GM19240 (cell line): ENCODE results near the gene PTK6.
"Not testable (repeated sequence)": the region's sequence is repeated elsewhere in the genome, so short reads cannot be mapped to it uniquely, and the experiment has no call there.

Experiments
- DNase-seq: peaks from one replicate; pipeline ENCODE4 v3.0.0; 2011; ENCODE audit warnings: low spot score; ENCODE audit not compliant: insufficient read length

The PTK6 gene

DNA sequence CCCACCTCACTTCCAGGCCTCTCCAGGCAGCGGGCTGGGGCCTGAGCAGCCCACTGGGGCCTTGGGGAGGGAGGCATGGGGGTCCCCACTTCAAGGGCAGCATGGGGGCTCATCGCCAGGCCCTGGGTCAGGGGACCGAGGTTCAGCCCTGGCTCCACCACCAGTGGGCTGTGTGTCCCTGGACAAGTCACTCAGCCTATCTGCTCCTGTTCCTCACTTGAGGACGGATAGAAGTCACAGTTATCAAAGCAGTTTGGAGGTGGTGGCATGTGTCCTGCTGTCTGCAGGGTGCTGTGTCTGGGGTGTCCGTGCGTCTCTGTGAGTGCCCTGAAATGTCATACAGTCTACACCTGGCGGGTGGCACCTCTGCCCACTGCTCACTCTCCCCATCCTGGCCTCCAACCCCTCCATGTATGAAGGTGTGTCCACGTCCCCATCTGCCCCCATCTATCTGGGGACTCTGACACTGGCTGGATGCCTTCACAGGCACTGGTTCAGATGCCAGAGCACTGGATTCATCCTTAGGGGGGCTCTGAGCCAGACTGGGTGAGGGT lies 41.9 kb downstream of the PTK6 start:
- no peak for DNase-seq

- no peak for DNase-seq
Measured at GRCh38 chr20:63494420-63495166, 42.6 kb downstream of the PTK6 start.

GRCh38 chr20:63494084-63494419 lies 43.1 kb downstream of the PTK6 start:
- DNase-seq = no peak

DNA sequence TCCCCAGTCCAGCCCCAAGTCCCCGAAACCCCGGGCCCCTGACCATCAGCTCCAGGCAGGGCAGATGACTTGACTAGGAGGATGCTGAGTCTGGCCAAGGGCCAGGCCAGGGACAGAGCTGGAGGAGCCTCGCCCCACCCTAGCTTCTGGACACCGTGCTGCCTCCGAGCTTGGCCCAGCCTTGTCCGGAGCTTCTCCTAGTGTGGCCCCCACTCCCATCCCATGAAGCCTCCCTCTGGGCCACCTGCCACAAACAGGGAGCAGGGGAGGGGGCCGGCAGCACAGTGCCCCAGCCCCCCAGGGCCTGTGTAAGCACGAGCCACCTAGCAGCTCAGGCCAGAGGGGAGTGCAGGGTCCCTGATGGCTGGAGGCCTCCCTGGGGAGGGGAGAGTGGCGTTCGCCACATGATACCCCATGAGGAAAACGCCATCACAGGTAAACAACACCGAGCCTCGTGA lies 43.6 kb downstream of the PTK6 start:
- no peak for DNase-seq

- no peak for DNase-seq
Measured at GRCh38 chr20:63492982-63493381, 44.2 kb downstream of the PTK6 start.

DNA sequence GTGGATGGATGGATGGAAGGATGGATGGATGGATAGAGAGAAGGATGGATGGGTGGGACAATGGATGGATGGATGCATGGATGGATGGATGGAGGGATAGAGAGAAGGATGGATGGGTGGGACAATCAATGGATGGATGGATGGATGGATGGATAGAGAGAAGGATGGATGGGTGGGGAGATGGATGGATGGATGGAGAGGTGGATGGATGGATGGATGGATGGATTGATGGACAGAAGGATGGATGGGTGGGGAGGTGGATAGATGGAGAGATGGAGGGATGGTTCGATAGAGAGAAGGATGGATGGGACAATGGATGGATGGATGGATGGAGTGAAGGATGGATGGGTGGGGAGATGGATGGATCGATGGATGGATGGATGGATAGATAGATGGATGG lies 44.7 kb downstream of the PTK6 start:
- no peak for DNase-seq

DNA sequence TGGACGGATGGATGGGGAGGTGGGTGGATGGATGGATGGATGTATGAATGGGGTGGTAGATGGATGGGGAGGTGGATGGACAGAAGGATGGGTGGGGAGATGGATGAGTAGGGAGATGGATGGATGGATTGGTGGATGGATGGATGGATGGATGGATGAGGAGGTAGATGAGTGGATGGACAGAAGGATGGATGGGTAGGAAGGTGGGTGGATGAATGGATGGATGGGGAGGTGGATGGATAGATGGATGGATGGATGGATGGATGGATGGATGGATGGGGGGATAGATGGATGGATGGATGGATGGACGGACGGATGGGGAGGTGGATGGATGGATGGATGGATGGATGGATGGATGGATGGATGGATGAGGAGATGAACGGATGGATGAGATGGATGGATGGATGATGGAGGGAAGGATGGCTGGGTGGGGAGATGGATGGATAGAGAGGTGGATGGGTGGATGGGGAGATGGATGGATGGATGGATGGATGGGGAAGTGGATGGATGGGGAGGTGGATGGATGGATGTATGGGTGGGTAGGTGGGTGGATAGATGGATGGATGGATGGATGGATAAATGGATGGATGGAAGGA lies 45.4 kb downstream of the PTK6 start:
- no peak for DNase-seq

- DNase-seq = no peak
Measured at GRCh38 chr20:63491078-63491477, 46.1 kb downstream of the PTK6 start.

GRCh38 chr20:63490416-63490815 lies 46.8 kb downstream of the PTK6 start:
- DNase-seq = no peak

DNA sequence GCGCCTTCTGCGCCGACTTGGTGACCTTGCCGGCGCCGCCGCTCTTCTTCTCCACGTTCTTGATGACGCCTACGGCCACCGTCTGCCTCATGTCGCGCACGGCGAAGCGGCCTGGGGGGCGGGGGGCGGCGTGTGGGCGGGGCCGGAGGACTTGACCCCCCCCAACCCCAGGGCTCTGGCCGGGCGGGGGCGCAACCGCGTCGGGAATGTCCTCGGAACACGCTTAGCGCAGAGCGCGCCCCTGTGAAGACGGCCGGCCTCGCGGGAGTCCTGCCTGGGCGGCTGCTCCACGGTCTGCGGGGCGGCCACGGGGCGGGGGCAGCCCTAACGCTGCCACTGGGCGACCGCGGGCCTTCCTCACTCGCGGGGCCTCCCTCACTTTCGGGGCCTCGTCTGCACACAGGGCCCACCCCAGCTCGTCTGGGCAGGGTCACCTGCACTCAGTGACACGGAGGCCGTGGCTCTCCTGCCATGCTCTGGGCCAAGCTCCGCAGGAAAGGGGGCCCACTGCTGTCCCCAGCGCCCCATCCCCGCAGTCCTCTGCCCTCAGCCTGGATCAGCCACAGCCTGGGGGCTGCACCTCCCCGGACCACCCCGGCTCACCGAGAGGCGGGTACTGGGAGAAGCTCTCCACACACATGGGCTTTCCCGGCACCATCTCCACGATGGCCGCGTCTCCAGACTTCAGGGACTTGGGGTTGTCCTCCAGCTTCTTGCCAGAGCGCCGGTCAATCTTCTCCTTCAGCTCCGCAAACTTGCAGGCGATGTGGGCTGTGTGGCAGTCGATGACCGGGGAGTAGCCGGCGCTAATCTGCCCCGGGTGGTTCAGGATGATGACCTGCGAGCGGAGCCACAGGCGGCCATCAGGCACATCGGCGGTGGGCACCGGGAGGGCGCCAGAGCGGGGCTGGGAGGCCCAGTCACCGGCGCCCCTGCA lies 48.6 kb downstream of the PTK6 start:
- DNase-seq = no peak

GRCh38 chr20:63487781-63488241 lies 49.4 kb downstream of the PTK6 start:
- no peak for DNase-seq

GRCh38 chr20:63487116-63487764 lies 49.9 kb downstream of the PTK6 start:
- no peak for DNase-seq

DNA sequence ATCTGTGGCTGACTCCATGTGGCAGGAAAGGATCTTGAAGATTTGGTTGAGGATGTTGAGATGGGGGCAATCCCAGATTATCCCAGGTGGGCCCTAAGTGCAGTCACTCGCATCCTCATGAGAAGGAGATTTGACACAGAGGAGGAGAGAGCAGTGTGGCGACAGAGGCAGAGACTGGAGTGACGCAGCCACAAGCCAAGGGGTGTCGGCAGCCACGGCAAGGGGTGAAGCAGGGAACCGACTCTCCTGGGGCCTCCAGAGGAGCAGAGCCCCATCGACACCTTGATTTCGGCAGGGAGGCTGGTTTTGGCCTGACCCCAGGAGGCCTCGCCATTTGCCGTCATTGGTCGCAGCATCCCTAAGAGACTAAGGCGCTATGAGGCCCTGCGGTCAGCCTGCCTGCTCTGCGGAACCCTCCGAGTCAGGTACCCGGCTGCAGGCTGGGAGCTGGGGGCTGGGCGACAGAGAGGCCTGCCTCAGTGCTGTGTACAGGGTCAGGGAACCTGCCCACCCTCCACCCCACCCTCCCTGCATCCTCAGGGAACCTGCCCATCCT lies 50.8 kb downstream of the PTK6 start:
- no peak for DNase-seq

DNA sequence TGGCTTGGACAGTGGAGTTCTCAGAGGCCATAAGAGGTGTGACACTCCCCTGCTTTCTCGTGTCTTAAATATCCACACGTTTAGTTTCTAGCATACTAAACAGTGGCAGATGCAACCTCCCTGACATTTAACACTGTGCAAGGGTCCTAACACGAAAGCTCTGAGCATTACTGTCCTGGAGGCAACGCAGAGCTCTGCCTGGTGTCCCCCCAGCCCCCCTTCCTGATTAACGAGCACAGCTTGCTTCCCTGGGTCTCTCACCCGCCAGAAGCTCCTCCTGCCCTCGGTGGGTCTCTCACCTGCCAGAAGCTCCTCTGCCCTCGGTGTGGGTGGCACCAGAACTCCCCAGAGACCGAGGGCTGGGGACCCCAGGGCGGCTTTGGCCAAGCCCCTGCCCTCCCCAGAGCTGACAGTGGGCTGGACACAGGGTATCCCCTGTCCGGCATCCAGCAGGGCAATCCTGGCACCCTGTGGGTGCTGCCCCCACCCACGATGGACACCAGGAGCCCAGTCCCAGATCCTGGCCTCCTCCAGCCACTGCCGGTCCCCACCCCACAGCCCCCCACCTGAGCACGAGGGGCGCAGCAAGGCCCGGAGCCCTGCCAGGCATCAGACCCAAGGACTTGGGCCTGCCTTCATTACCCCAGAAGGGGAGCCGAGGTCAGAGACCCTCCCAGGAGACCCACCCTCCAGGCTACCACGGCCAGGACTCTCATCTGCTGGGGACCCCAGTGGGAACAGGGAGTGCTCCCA lies 52.3 kb downstream of the PTK6 start:
- DNase-seq = no peak

DNA sequence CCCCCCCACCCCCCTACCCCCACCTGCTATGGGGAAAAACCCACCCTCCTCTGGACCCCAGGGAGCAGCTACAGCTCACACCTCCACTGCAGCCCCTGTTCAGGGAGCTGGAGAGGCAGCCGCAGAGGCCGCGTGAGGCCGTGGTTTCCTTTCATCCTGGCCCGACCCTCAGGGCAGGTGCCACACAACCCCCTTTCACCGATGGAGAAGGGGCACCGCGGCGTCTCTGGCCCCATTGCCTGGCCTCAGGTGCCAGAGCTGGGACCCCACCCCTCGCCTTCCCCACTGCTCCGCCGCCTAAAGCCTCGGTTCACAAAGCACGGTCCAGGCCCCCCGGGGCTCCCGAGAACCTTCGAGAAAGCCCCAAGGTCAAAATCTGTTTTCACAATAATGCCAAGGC lies 52.9 kb downstream of the PTK6 start:
- DNase-seq = no peak

DNA sequence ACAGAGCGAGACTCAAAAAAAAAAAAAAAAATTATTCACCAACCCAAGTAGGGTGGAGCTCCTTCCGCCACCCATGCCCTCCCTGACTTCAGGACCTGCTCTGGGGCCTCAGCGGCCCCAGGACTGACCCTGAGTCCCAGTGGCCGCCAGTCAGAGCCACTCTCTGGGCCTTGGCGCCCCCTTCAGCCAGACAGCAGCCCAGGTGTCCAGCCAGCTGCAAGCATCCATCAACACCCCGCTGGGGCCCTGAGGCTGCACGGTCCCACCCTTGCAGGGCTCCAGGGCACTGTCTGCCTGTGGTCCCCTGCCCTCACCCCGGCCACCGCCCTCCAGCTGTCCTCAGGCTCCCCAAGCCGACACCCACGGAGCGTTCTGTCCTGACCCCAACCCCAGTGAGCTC lies 53.3 kb downstream of the PTK6 start:
- DNase-seq = no peak

DNA sequence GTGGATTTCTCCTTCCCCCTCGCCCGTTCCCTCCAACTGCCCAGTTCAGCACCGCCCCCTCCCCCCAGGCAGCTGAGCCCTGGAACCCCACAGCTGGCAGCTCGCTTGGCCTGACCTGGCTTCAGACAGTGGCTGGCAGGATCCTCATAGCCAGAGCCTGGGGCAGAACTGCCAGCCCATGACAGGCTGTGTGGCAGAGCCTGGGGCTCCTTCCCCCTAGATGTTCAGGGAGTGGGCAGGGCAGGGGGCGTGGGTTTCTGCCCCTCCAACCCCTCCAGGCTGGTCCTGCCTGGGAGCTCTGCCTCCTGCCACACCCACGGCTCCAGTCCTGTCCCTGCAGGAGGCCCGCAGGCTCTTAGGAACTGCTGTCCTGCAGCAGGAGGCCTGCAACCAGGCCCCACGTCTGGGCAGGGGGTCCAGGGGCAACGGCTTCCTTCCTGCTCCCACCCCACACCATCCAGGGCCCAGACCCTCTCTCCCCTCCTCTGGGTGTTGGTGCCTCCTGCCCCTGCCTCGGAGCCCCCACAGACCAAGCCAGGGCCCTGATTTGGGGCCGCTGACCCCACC lies 55.1 kb downstream of the PTK6 start:
- DNase-seq = no peak

DNA sequence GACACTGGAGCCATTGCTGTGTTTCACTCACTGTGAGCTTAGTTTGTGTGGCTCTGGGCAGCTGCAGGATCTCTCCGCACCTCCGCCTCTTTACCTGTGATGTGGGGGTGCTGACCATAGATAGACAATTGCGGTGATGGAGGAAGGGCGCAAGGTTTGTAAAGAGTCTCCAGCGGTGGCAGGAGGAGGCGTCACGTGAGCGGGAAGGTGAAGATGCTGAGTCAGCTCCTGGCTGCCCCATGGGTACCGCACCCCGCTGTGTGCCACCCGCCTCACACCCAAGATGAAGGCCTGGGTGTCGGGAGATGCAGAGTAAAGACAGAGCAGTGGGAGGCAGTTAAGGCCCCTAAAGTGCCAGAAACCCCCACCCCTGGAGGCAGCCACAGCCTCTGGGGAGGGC lies 55.7 kb downstream of the PTK6 start:
- DNase-seq = no peak

- DNase-seq = not testable (repeated sequence)
Measured at GRCh38 chr20:63479695-63480419, 57.3 kb downstream of the PTK6 start.
